Activated CD8-positive, alpha-beta T cell treated with anti-CD3 and anti-CD28 coated beads, Interleukin-2, amount 10 ng/mL, durations not matched to agents 7 days and 5 days (primary cell): ENCODE measurements around the gene RNF112. TPM values are rescaled to one million over a fixed set of nuclear protein-coding genes. Genes with fewer than 3 reads are reported as not detected.
A peak's percentile ranks its signal among the peaks of the same experiment; 100 is the strongest.

Experiments
- ATAC-seq: fragments of 150-1000 bp; cut with Tn5 transposase; one replicate; pipeline ENCODE4 v1.10.0; 2021; ENCODE audit warnings: moderate library complexity
- CTCF ChIA-PET: fragments of 350-600 bp; sonication (Branson Sonifier 250); formaldehyde crosslinking; loops from one replicate; lab custom pipeline; 2021; ENCODE audit warnings: antibody characterized with exemption; lab: Charles Lee
- POLR2A ChIA-PET: fragments of 350-600 bp; sonication (Branson Sonifier 250); formaldehyde crosslinking; loops from one replicate; lab custom pipeline; 2021; ENCODE audit warnings: antibody characterized with exemption; lab: Charles Lee
- DNase-seq: peaks from one replicate; pipeline ENCODE4 v3.0.0-alpha.2; 2020
- H3K27ac Mint-ChIP-seq: one replicate; pipeline ENCODE4 v1.8.0; 2021; ENCODE audit warnings: mild to moderate bottlenecking, mixed read lengths
- H3K27me3 Mint-ChIP-seq: one replicate; pipeline ENCODE4 v1.8.0; 2021; ENCODE audit warnings: low read depth, mixed read lengths
- H3K36me3 Mint-ChIP-seq: one replicate; pipeline ENCODE4 v1.8.0; 2021; ENCODE audit warnings: low read depth, mixed read lengths
- H3K4me1 Mint-ChIP-seq: one replicate; pipeline ENCODE4 v1.8.0; 2021; ENCODE audit warnings: low read depth, mixed read lengths
- H3K4me3 Mint-ChIP-seq: one replicate; pipeline ENCODE4 v1.8.0; 2021; ENCODE audit warnings: mild to moderate bottlenecking, mixed read lengths
- H3K9me3 Mint-ChIP-seq: one replicate; pipeline ENCODE4 v1.8.0; 2022; ENCODE audit warnings: mixed read lengths; ENCODE audit not compliant: insufficient read depth
- total RNA-seq, 2 experiments: library from RNA; stranded (reverse); gene quantifications; one replicate each; pipeline ENCODE4 v1.2.3, GENCODE V29; 2021

RNF112 gene
- total RNA-seq, 2 experiments from 2014 or later, result 0.34 TPM; not detected in 1

- POLR2A ChIA-PET, result no interaction called here
These were observed 941 bp upstream of the RNF112 start for GRCh38 chr17:19410091-19410490.

GRCh38 chr17:19411631-19412030, 599 bp downstream of the RNF112 start:
- no peaks in the 10 kb centered on the region for H3K9me3 Mint-ChIP-seq
- no peaks in the 10 kb centered on the region for H3K36me3 Mint-ChIP-seq
- no peak for ATAC-seq
- H3K4me1 Mint-ChIP-seq, result no peaks in the 10 kb centered on the region
- peaks cover 12% of the 10 kb centered on the region for H3K27me3 Mint-ChIP-seq
- H3K4me3 Mint-ChIP-seq, result no peak overlapping the region
- CTCF ChIA-PET, result no interaction called here
- H3K27ac Mint-ChIP-seq, result no peak overlapping the region
- POLR2A ChIA-PET, result no interaction called here
- no peak for DNase-seq

More at GRCh38 chr17:19410091-19410490, 941 bp upstream of the RNF112 start:
- H3K4me1 Mint-ChIP-seq, result no peaks in the 10 kb centered on the region
- no peak for ATAC-seq
- H3K36me3 Mint-ChIP-seq, result no peaks in the 10 kb centered on the region
- DNase-seq, result no peak
- no peak overlapping the region for H3K4me3 Mint-ChIP-seq
- no peak overlapping the region for H3K27ac Mint-ChIP-seq
- H3K27me3 Mint-ChIP-seq, result peaks cover 12% of the 10 kb centered on the region
- CTCF ChIA-PET, result no interaction called here
- no peaks in the 10 kb centered on the region for H3K9me3 Mint-ChIP-seq

GRCh38 chr17:19412510-19412909, 1.5 kb downstream of the RNF112 start:
- no peaks in the 10 kb centered on the region for H3K9me3 Mint-ChIP-seq
- POLR2A ChIA-PET, result no interaction called here
- no peaks in the 10 kb centered on the region for H3K4me1 Mint-ChIP-seq
- no peak overlapping the region for H3K4me3 Mint-ChIP-seq
- ATAC-seq (no peak), DNase-seq (no peak)
- no peak overlapping the region for H3K27ac Mint-ChIP-seq
- no peaks in the 10 kb centered on the region for H3K36me3 Mint-ChIP-seq
- CTCF ChIA-PET, result interaction anchor here (1.7 kb wide), 1 partner anchor 50 kb away, joined by 5 read pairs; the partner anchor contains the start of gene B9D1
- H3K27me3 Mint-ChIP-seq, result peaks cover 12% of the 10 kb centered on the region

GRCh38 chr17:19412984-19413383, 2.0 kb downstream of the RNF112 start:
- H3K27me3 Mint-ChIP-seq, result peaks cover 12% of the 10 kb centered on the region
- ChIA-PET POLR2A (no interaction called here), CTCF (interaction anchor here (1.7 kb wide), 1 partner anchor 50 kb away, joined by 5 read pairs; the partner anchor contains the start of gene B9D1)
- H3K4me3 Mint-ChIP-seq, result no peak overlapping the region
- no peaks in the 10 kb centered on the region for H3K36me3 Mint-ChIP-seq
- peaks cover 2% of the 10 kb centered on the region for H3K4me1 Mint-ChIP-seq
- ATAC-seq, result no peak
- DNase-seq, result no peak
- H3K27ac Mint-ChIP-seq, result no peak overlapping the region
- H3K9me3 Mint-ChIP-seq, result no peaks in the 10 kb centered on the region

- Mint-ChIP-seq H3K36me3 (no peaks in the 10 kb centered on the region), H3K4me1 (peaks cover 4% of the 10 kb centered on the region), H3K9me3 (no peaks in the 10 kb centered on the region), H3K4me3 (no peak overlapping the region), H3K27me3 (peaks cover 12% of the 10 kb centered on the region), H3K27ac (no peak overlapping the region)
- no peak for DNase-seq
- ChIA-PET CTCF (interaction anchor here (1.7 kb wide), 1 partner anchor 51 kb away, joined by 5 read pairs; the partner anchor contains the start of gene B9D1), POLR2A (no interaction called here)
- ATAC-seq, result no peak
These were observed 2.7 kb downstream of the RNF112 start for GRCh38 chr17:19413761-19414160.

- H3K27me3 Mint-ChIP-seq, result peaks cover 6% of the 10 kb centered on the region
- CTCF ChIA-PET, result no interaction called here
These were observed 3.6 kb downstream of the RNF112 start for GRCh38 chr17:19414396-19415280.

GRCh38 chr17:19415311-19415710, 4.3 kb downstream of the RNF112 start:
- Mint-ChIP-seq H3K27ac (no peak overlapping the region), H3K27me3 (peaks cover 2% of the 10 kb centered on the region), H3K36me3 (no peaks in the 10 kb centered on the region), H3K9me3 (no peaks in the 10 kb centered on the region), H3K4me3 (no peak overlapping the region), H3K4me1 (peaks cover 4% of the 10 kb centered on the region)
- DNase-seq (no peak), ATAC-seq (no peak)
- POLR2A ChIA-PET, result no interaction called here
- CTCF ChIA-PET, result no interaction called here

More at GRCh38 chr17:19414396-19415280, 3.6 kb downstream of the RNF112 start:
- ATAC-seq (no peak), DNase-seq (no peak)
- Mint-ChIP-seq H3K9me3 (no peaks in the 10 kb centered on the region), H3K36me3 (no peaks in the 10 kb centered on the region), H3K27ac (no peak overlapping the region), H3K4me3 (no peak overlapping the region), H3K4me1 (peaks cover 4% of the 10 kb centered on the region)
- POLR2A ChIA-PET, result no interaction called here

- Mint-ChIP-seq H3K27me3 (peaks cover 1% of the 10 kb centered on the region), H3K36me3 (no peaks in the 10 kb centered on the region), H3K4me1 (peaks cover 4% of the 10 kb centered on the region), H3K9me3 (no peaks in the 10 kb centered on the region), H3K27ac (no peak overlapping the region), H3K4me3 (no peak overlapping the region)
- ChIA-PET CTCF (no interaction called here), POLR2A (no interaction called here)
- ATAC-seq, result no peak
- no peak for DNase-seq
These were observed 5.1 kb downstream of the RNF112 start for GRCh38 chr17:19415806-19416775.

- Mint-ChIP-seq H3K27ac (no peak overlapping the region), H3K4me3 (no peak overlapping the region), H3K27me3 (peaks cover 3% of the 10 kb centered on the region), H3K36me3 (no peaks in the 10 kb centered on the region), H3K9me3 (no peaks in the 10 kb centered on the region), H3K4me1 (peaks cover 4% of the 10 kb centered on the region)
- ATAC-seq, result no peak
- ChIA-PET POLR2A (no interaction called here), CTCF (interaction anchor here (1.0 to 1.5 kb wide), 2 partner anchors 15 to 55 kb away, joined by 3 to 5 read pairs; partner anchors contain the start of gene B9D1)
- no peak for DNase-seq
These were observed 6.6 kb downstream of the RNF112 start for GRCh38 chr17:19417611-19418010.

GRCh38 chr17:19418251-19418992, 7.4 kb downstream of the RNF112 start:
- peak; percentile 27 for DNase-seq
- Mint-ChIP-seq H3K9me3 (no peaks in the 10 kb centered on the region), H3K27ac (no peak overlapping the region), H3K4me1 (peaks cover 4% of the 10 kb centered on the region), H3K36me3 (no peaks in the 10 kb centered on the region), H3K4me3 (no peak overlapping the region), H3K27me3 (peaks cover 6% of the 10 kb centered on the region)
- POLR2A ChIA-PET, result no interaction called here
- CTCF ChIA-PET, result interaction anchor here (1.0 to 1.5 kb wide), 2 partner anchors 14 to 55 kb away, joined by 3 to 5 read pairs; partner anchors contain the start of gene B9D1
- ATAC-seq, result no peak

GRCh38 chr17:19421219-19421618, 10.2 kb downstream of the RNF112 start:
- Mint-ChIP-seq H3K36me3 (no peaks in the 10 kb centered on the region), H3K27me3 (peaks cover 16% of the 10 kb centered on the region), H3K27ac (no peak overlapping the region), H3K9me3 (no peaks in the 10 kb centered on the region), H3K4me3 (no peak overlapping the region), H3K4me1 (peaks cover 4% of the 10 kb centered on the region)
- CTCF ChIA-PET, result no interaction called here
- ATAC-seq (no peak), DNase-seq (no peak)
- POLR2A ChIA-PET, result no interaction called here
